ENCODE results near the gene DTX4.
"Not testable (repeated sequence)": the region's sequence is repeated elsewhere in the genome, so short reads cannot be mapped to it uniquely, and the experiment has no call there.

The DTX4 gene

DNA sequence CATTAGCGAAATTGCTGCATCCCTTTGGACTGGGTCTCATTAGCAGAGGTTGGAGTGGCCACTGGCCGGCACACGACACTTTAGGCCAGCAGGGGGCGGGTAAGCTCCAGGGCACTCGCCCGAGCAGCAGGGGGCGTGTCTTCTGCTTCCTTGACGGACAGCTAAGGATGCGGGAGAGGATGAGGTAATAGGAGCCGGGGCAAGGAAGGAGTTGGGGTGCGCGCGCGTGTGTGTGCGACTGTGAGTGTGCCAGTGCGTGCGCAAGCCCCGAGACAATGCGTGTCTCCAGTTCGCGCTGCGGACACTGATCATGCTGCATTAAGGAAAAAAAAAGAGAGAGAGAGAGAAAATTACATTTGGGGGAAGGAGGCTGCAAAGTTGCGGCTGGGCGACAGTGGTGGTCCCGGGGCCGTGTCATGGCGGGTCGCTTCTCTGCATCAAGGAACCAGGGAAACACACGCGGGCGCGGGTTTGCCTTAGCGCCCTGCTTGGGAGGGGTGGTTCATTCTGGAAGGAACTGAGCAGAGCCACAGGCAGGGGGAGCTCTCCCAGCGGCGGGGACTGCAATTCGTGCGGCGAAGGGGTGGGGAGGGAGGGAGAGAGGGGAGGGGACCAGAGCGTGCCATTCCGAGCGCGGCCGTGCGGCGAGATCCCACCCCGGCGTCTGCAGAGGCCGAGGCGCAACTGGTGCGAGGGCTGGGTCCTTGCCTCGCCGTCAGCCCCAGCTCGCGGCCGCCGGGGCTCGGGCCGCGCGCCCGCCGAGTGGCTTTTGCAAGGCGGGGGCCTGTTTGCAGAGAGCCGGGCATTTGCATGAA is at the start of gene DTX4:
Gene DTX4 (plus strand): TSS at position 625 of the 815 bp plus-strand sequence. CDS start 464 bp downstream, outside the sequence.
- peak; percentile 94 for DNase-seq

DNA sequence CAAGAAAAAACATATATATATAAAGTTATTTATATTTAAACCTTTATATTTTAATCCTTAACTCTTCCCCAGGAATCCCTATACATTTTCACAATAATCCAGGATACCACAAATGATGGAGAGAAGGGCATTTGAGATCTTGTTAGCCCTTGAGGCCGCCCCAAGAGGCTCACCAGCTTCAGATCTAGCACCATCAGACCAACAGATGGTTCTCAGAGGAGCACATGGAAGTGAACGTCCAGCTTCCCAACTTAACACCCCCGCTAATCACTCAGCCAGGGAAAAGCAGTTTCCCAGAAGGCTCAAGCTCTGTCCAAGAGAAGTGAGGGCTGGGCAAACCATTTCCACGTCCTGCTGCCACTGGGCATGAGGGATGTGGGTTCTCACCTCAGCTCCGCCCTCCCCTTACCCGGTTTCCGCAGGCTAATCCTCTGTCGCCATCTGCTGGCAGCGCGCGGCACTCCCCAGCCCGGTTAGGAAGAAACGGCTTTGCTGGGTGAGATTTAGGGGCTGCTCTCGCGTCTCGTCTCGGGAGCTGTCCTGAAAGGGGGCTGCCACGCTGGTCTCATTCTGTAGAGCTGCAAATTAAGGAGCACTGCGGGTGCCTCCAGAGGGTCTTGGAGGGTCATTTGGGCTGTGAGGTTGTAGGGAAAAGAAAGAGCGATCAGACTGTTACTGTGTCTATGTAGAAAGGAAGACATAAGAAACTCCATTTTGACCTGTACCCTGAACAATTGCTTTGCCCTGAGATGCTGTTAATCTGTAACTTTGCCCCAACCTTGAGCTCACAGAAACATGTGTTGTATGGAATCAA is 36.1 kb upstream of the DTX4 start:
- DNase-seq: peak; percentile 96

DNA sequence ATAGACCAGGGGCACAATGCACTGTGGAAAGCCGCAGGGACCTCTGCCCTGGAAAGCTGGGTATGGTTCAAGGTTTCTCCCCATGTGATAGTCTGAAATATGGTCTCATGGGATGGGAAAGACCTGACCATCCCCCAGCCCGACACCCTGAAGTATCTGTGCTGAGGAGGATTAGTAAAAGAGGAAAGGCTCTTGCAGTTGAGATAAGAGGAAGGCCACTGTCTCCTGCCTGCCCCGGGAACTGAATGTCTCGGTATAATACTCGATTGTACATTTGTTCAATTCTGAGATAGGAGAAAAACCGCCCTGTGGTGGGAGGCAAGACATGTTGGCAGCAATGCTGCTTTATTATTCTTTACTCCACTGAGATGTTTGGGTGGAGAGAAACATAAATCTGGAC is 35.4 kb upstream of the DTX4 start:
- DNase-seq: not testable (repeated sequence)

DNA sequence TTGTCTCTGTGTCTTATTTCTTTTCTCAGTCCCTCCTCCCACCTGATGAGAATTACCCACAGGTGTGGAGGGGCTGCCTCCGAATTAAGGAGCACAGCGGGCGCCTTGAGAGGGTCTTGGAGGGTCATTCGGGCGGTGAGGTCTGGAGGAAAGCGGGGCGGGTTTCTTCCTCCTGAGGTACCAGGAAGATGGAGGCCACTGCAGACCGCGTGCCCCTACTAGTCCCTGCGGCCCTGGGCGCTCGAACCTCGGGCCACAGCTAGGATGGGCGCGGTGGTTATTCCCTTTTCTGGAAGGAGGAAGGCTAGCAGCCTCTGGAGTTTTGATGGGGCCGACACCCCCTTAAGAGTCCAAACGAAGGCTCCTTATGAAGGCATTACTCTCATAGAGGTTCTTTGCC is 34.7 kb upstream of the DTX4 start:
- no peak for DNase-seq

DNA sequence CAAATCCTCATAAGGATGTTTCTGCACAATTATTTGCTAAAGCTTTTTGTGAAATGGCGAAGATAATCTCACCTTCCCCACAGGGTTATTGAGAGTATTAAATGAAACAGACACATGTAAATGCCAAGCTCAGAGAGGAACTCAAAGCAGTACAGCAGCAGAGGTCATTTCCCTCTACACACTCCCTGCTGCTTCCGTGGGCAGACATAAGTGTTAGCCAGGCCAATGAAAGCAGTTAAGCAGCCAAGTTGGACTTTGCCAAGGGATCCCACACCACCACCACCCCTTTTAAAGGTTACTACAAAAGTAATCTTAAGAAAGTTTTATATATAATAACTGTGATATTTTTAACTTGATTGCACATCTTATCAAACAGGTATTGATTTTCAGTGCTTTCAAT is 33.3 kb upstream of the DTX4 start:
- DNase-seq: no peak

DNA sequence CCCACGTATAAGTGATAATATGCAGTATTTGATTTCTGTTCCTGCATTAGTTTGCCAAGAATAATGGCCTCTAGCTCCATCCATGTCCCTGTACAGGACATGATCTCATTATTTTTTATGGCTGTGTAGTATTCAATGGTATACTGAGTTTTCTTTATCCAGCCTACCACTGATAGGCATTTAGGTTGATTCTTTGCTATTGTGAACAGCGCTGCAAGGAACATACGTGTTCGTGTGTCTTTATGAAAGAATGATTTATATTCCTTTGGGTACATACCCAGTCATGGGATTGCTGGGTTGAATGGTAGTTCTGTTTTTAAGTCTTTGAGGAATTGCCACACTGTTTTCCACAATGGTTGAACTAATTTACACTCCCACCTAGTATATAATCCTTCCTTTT is 30.7 kb upstream of the DTX4 start:
- DNase-seq: no peak

DNA sequence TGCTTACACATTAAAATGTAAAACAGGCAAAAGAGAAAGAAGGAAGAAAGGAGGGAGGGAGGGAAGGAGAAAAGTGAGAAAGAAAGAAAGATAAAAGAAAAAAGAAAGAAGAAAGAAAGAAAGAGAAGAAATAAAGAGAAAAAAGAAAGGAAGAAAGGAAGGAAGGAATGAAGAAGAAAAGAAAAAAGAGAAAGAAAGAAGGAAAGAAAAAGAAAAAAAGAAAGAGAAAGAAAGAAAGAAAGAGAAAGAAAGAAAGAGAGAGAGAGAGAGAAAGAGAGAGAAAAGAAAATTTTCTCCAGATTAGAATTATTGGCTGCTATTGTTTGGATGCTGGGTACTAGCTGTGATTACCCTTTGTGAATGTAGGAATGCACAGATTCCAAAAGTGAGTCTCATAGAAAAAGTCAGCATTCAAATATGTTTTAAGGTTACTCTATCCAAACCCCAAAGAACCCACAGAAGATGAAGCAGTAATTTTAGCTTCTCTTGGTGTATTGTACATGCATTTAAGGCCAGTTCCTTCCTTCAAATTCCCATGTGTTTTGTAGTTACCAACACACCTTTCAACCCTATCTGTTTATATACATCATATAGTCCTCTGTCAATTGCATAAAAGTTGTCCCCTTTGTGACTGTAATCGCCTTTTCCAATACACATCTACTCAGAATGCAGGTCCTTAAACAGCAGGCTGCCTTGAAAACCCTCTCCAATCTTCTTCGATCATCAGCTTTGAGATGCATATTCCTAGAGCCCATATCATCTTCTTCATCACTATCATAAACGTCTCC is 30.1 kb upstream of the DTX4 start:
- no peak for DNase-seq

DNA sequence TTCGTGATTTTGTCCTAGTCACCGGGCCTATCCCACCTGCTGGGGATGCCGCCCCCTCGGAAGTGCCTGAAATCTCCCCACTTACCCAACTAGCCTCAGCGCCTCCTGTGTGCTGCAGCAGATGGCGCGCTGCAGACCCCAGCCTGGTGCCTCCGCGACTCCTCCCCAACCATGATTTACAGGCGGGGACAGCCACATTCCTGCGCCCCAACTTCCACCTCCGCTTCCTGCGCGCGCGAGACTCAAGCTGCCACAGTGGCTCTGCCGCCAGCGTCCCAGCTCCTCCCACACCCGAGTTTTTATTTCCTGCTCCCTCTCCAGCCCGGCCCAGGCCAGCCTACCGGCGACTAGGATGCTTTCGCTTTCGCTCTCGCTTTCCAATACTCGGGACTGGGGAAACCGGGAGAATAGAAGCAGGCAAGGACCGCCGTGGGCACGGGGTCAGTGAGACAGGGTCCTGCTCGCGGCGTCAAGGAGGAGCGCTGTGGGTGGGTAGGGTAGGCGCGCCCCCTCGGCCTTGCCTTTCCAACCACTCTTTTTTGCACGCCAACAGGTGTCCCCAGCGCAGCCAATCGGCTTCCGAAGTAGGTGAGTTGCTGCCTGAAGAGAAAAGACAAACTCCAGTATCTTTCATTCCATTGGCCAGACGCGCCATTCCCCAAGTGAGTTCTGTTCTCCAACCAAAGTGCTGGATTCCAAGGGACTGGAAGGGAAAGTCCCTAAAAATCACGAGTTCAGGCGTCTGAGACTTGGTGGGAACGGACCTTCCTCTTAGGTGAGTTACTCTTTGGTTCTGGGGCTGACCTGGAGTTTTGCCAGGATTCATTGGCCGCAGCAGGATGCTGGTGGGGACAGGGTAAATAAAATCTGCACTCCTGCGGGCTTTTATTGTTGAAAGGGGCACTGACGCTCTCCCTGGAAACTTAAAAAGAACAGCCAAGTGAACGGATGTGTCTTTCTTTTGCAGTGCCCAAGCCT is 29.1 kb upstream of the DTX4 start, which contains the start of gene FAM111A:
Gene FAM111A (plus strand): TSS at position 327 of the 978 bp plus-strand sequence. CDS start 6,017 bp downstream, outside the sequence.
- DNase-seq: peak; percentile 86

DNA sequence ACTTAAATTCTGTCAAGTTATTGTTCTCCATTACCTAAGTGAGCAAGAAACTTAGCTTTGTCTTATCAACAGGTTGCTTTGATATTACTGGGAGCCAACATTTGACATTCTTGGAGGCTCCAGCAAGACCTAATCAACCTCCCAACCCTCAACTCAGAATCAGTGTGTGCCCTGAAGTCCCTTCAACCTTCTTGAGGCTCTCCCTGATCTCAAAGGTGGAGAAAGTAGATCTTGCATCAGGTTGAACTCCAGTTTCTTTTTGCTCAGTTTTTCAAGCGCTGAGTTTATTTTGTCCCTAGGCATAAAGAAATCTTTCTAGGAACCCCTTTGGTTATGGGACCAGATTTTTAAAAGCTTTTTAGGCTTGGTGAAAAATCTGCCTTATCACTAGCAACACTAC is 27.8 kb upstream of the DTX4 start:
- no peak for DNase-seq

DNA sequence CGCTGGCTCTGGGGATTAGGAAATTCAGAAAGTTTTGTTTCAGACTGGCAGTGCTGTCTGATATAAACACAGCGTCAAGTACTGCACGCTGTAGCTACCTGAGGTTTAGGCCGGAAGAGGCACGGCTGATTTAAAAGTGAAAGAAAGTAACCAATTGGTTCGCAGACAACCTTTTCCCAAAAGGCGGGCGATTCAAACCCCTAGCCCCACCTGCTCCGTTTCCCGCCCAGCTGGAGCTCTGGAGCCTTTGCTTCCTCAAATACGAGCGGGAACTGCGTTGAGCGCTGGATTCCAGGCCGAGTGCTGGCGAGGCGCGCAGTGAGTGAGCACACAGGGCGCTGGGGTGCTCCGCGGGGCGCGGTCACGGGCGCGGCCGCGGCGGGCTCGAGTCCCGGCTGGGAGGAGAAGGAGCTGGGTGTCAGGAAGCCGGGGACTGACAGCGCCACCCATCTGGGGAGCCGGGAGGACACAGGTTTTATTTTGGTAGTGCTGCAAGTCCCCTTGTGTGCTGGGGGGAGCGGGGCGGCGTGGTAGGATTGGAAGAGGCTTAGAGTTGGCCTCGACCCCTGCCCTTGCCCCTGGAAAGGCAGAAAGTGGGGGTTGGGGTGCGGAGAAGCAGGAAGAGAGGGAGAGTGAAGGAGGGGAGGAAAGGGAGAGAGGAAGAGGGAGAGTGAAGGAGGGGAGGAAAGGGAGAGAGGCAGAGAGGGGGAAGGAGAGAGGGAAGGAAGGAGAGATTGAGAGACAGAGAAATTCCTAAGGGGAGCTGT is 27.2 kb upstream of the DTX4 start:
- DNase-seq: peak; percentile 80

DNA sequence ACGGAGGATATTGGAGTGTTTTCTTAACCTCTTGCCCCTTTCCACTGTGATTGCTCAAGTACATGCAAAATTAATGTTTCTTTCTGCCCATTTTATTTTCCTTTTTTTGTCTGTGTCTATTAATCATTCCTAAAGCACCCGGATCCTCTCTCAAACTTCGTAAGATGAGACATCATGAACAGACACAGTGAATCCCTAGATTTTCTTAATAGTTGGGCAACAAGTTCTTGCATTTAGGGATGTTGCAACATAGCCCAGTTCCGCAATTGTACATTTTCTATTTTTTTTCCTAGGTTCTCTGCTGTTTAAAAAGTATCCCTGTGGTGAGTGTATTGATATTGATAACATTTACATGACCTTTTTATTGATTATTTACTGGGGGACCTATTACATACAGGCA is 26.4 kb upstream of the DTX4 start:
- DNase-seq: no peak

DNA sequence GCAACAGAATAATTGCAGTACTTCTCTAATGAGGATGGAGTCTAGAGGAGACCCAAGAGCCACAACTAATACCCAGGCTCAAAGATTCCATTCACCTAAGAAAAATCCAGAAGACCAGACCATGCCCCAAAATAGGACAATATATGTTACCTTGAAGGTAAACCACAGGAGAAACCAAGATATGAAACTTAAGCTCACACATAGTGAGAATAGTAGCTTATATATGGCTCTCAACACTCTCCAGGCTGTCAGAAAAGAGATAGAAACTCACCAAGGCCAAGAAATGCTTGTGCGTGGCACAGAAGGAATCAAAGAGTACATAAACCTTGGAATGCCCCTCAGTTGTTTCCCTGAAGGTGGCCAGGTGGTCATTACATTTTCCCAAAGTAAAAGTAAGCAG is 20.2 kb upstream of the DTX4 start:
- no peak for DNase-seq

DNA sequence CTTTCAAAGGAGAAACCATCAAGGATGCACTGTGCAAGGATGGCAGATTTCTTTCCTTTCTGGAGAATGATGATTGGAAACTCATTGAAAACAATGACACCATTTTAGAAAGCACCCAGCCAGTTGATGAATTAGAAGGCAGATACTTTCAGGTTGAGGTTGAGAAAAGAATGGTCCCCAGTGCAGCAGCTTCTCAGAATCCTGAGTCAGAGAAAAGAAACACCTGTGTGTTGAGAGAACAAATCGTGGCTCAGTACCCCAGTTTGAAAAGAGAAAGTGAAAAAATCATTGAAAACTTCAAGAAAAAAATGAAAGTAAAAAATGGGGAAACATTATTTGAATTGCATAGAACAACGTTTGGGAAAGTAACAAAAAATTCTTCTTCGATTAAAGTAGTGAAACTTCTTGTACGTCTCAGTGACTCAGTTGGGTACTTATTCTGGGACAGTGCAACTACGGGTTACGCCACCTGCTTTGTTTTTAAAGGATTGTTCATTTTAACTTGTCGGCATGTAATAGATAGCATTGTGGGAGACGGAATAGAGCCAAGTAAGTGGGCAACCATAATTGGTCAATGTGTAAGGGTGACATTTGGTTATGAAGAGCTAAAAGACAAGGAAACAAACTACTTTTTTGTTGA is 19.5 kb upstream of the DTX4 start:
- no peak for DNase-seq

DNA sequence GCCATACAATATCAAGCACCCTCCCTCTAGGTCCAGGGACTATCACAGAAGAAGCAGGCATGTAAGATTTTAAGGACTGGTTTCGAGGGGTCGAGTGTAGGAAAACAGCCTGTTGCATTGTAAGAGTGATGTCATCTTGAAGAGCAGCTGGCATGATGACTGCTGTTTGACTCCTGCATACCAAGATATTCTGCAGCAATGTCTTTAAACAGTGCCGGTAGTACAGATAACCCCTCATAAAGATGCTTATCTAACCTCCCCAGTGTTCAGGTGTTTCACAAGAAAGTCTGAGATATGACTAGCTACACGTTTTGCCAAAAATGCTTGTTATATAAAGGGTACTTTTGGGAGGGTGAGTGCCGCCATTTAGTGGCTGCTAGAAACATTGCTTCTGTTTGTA is 17.3 kb upstream of the DTX4 start:
- no peak for DNase-seq

DNA sequence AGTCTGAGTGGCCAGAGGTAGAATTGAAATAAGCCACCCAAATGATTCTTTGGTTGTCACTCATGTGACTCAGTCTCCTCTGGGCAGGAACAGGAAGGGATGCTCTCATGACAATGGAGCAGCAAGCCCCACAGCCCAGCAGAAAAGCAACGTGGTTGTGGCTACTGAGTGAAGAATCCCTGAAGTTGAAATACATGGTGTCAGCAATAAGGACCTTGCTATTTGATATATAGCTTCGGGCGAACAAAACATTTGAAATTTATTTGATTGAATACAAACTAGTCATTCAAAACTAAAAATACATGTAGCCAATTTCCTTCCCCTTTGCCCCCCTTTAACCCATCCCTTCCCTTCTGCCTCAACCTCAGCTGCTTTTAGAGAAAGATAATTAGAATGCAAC is 14.5 kb upstream of the DTX4 start:
- DNase-seq: no peak

DNA sequence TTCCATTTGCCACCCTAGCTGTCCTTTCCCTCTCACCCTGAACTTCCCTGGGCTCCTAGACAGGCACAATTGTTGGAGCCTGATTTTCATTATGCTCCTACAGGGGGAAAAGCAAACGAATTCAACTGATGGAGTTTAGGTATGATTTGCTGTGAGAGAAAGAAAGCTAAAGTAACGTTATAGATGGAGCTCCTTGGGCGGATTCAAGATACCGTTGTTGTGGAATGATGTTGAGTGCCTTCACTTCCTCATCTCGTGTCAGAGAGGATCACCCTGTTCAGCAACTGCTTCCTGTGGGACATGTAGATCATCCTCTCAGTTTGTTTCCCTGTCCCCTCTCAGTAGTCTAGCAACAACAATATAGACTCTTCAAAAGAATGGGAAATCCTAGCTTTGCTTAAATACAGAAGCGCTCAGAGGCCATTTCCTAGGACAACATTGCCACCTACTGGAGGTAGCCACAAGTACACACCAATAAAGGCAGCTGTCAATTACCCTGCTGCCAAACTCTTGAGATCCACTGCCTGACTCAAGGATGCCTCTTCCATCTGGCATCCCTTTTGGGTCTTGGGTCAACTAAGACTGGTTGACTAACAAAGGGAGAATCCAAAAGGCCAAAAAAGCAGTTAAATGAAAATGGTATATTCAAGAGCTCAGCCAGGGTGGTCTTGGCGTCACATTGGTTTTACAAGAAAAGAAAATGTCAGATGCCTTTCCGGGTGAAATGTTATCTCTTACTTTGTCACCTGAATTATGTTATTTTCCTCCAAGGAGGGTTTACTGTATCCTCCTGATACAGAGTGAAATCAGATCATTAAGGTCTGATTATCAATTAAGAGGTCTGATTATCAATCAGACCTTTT is 13.5 kb upstream of the DTX4 start:
- DNase-seq: peak; percentile 64

DNA sequence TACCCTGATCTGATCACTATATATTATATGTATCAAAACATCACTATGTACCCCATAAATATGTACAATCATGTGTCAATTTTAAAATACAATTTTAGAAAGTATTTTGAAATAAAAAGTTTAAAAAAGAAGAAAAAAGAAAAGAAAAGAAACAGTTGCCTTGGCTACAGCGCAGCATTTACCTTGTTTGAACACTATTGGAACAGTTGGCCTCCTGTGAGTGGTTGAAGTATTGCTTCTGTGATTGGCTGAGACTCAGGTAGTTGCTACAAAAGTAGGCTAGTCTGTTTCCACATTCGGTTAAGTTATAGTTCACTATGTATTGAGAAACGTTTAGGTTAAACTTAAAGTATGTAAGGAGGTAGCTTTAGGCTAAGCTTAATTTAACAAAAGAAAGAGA is 7.9 kb upstream of the DTX4 start:
- DNase-seq: no peak

DNA sequence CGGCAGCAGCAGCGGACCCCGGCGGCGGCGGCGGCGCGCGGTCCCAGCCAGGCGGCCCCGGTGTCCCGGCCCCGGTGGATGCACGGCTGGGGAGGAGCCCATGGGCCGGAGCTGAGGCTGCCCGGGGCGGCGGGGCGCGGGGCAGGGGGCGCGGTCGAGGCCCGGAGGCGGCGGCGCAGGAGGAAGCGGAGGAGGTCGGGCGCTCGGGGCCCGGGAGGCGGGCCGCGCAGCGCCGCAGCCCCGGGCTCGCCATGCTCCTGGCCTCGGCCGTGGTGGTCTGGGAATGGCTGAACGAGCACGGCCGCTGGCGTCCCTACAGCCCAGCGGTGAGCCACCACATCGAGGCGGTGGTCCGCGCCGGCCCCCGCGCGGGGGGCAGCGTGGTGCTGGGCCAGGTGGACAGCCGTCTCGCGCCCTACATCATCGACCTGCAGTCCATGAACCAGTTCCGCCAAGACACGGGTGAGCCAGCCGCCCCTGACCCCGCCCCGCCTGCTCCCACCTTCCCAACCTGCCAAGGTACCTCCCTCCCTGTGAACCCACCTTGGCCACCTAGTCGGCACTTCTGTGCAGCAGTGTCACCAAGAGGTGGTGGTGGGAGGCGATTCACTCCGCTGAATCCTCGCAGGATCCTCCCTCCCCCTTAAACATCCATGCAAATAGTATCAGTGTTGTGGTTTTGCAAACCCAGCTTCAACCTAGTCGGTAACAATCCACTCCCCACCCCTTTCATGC is 580 bp downstream of the DTX4 start:
- peak; percentile 34 for DNase-seq
